Measurements from ENCODE around the gene SHC3. TPM values are rescaled to one million over a fixed set of nuclear protein-coding genes. Genes with fewer than 3 reads are reported as not detected.

The SHC3 gene
- total RNA-seq, 2 experiments from 2014 or later, result 0.03 TPM; not detected in 1

DNA sequence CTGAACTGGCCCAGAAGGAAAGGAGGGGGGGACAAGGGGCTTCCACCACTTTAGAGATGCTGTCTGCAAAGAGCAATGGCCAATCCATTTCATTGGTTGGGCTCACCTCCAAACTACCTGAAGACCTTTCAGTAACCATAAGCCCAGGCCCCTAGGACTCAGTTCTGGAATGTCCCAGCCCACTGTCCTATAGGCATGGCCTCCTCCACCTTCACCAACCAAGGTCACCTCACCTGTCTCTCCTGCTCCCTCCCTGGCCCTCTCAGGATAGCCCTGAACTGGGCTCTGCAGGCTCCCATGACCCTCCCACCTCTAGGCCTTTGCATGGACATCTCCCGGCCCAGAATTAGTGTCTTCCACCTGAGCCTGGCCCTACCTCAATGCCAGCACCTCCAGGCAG, 165.0 kb downstream of the SHC3 start:
- Histone ChIP-seq H3K4me1 (ENCODE audit: insufficient read depth, low read length, poor library complexity, severe bottlenecking) (peaks cover 4% of the 10 kb centered on the region), H2AFZ (ENCODE audit: low read length) (no peak overlapping the region), H3K4me3 (ENCODE audit: low read depth, low read length, poor library complexity, severe bottlenecking) (no peak overlapping the region), H3K9me3 (ENCODE audit: low read length) (no peaks in the 10 kb centered on the region), H3K27ac (ENCODE audit: low read depth, low read length, poor library complexity, severe bottlenecking) (no peak overlapping the region), H3K79me2 (ENCODE audit: insufficient read depth, low read depth, low read length) (no peaks in the 10 kb centered on the region), H3K36me3 (ENCODE audit: insufficient read depth, low read length) (no peaks in the 10 kb centered on the region), H3K9me2 (ENCODE audit: insufficient read depth, low read length) (no peaks in the 10 kb centered on the region), H3K4me2 (ENCODE audit: low read length) (no peak overlapping the region), H4K20me1 (ENCODE audit: insufficient read depth, low read length) (no peaks in the 10 kb centered on the region)
- ChIA-PET POLR2A (no interaction called here), CTCF (ENCODE audit: unreplicated experiment) (no interaction called here)
- DNase-seq (ENCODE audit: low spot score), result no peak
- intact Hi-C loops (cut with micrococcal nuclease; ENCODE audit: unreplicated experiment), result no loop called here
- no TSS peak for BruUV-seq (replicated peaks)
- no peak for TF ChIP-seq EZH2phosphoT487 (IDR thresholded peaks at IDR 0.05; ENCODE audit: borderline replicate concordance, low read depth, low read length)

DNA sequence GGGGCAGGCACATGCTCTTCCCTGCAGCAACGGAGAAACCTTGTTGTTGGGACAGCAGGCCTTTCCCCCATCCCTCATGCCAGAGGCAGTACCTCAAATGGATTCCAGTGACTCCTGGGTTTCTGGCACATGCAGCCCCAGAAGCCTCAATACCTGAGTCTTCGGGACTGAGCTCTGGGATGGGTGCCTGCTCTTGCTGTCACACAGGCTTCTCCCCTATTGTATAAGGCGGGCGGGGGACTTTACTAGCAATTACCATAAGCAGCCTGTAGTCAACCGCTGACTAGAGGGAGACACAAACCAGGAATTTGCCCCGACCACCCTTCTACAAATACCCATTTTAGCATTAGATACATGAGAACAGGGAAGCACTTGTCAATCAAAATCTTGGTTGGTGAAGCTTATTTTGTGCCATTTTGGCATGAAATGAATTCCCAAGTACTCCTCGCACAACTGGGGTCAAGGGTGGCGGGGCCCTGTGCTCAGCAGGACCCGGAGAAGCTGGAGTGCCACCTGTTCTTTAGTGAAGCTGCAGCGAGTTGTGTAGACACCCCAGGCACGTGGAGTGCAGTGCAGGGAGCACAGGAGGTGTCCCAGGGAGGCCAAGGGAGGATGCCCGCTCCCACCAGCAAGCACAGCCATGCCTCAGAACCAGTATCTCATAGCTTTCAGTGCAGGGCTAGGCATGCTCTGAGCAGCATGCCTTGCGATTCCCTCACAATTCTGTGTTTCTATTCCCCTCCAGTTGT, 166.2 kb downstream of the SHC3 start:
- Histone ChIP-seq H3K27ac (ENCODE audit: low read depth, low read length, poor library complexity, severe bottlenecking) (no peak overlapping the region), H4K20me1 (ENCODE audit: insufficient read depth, low read length) (no peaks in the 10 kb centered on the region), H3K4me3 (ENCODE audit: low read depth, low read length, poor library complexity, severe bottlenecking) (no peak overlapping the region), H3K9me2 (ENCODE audit: insufficient read depth, low read length) (no peaks in the 10 kb centered on the region), H2AFZ (ENCODE audit: low read length) (no peak overlapping the region), H3K36me3 (ENCODE audit: insufficient read depth, low read length) (no peaks in the 10 kb centered on the region), H3K4me1 (ENCODE audit: insufficient read depth, low read length, poor library complexity, severe bottlenecking) (peaks cover 8% of the 10 kb centered on the region), H3K79me2 (ENCODE audit: insufficient read depth, low read depth, low read length) (no peaks in the 10 kb centered on the region), H3K4me2 (ENCODE audit: low read length) (no peak overlapping the region), H3K9me3 (ENCODE audit: low read length) (no peaks in the 10 kb centered on the region)
- TF ChIP-seq, protein P1, sequence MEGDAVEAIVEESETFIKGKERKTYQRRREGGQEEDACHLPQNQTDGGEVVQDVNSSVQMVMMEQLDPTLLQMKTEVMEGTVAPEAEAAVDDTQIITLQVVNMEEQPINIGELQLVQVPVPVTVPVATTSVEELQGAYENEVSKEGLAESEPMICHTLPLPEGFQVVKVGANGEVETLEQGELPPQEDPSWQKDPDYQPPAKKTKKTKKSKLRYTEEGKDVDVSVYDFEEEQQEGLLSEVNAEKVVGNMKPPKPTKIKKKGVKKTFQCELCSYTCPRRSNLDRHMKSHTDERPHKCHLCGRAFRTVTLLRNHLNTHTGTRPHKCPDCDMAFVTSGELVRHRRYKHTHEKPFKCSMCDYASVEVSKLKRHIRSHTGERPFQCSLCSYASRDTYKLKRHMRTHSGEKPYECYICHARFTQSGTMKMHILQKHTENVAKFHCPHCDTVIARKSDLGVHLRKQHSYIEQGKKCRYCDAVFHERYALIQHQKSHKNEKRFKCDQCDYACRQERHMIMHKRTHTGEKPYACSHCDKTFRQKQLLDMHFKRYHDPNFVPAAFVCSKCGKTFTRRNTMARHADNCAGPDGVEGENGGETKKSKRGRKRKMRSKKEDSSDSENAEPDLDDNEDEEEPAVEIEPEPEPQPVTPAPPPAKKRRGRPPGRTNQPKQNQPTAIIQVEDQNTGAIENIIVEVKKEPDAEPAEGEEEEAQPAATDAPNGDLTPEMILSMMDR (conservative IDR thresholded peaks at IDR 0.05; ENCODE audit: low read length), result no peak
- TF ChIP-seq EZH2phosphoT487 (IDR thresholded peaks at IDR 0.05; ENCODE audit: borderline replicate concordance, low read depth, low read length), result no peak
- BruUV-seq (replicated peaks), result no TSS peak
- DNase-seq (ENCODE audit: low spot score), result no peak
- POLR2A ChIA-PET, result no interaction called here
- intact Hi-C loops (cut with micrococcal nuclease; ENCODE audit: unreplicated experiment), result no loop called here
- CTCF ChIA-PET (ENCODE audit: unreplicated experiment), result no interaction called here

DNA sequence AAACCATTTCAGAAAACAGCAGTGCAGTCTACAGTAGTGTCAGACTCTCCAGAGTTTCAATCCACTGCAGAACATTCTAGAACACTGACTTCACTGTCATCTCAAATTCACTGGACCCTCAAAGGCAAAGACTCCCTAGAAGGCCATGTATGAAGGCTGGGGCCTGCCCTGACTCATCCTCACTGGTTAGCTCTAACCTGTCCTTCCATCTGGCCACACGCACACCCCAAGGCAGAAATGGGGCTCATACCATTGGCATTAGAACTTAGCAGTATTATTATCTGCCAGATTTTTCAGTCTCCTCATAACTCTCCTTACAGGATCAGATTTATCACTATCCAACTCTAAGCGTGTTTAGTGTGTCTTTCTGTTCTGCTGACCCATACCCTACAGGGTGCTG, 166.9 kb downstream of the SHC3 start:
- Histone ChIP-seq H3K9me2 (ENCODE audit: insufficient read depth, low read length) (no peaks in the 10 kb centered on the region), H3K27ac (ENCODE audit: low read depth, low read length, poor library complexity, severe bottlenecking) (no peak overlapping the region), H3K4me2 (ENCODE audit: low read length) (no peak overlapping the region), H3K79me2 (ENCODE audit: insufficient read depth, low read depth, low read length) (no peaks in the 10 kb centered on the region), H3K9me3 (ENCODE audit: low read length) (no peaks in the 10 kb centered on the region), H3K4me3 (ENCODE audit: low read depth, low read length, poor library complexity, severe bottlenecking) (no peak overlapping the region), H3K36me3 (ENCODE audit: insufficient read depth, low read length) (no peaks in the 10 kb centered on the region), H4K20me1 (ENCODE audit: insufficient read depth, low read length) (no peaks in the 10 kb centered on the region), H3K4me1 (ENCODE audit: insufficient read depth, low read length, poor library complexity, severe bottlenecking) (peaks cover 8% of the 10 kb centered on the region), H2AFZ (ENCODE audit: low read length) (no peak overlapping the region)
- intact Hi-C loops (cut with micrococcal nuclease; ENCODE audit: unreplicated experiment), result no loop called here
- DNase-seq (ENCODE audit: low spot score), result no peak
- no TSS peak for BruUV-seq (replicated peaks)
- ChIA-PET POLR2A (no interaction called here), CTCF (ENCODE audit: unreplicated experiment) (no interaction called here)
- TF ChIP-seq EZH2phosphoT487 (IDR thresholded peaks at IDR 0.05; ENCODE audit: borderline replicate concordance, low read depth, low read length), result no peak
- TF ChIP-seq, protein P1 (conservative IDR thresholded peaks at IDR 0.05; ENCODE audit: low read length), result no peak
